ENCODE results near the gene CNNM4. TPM values are rescaled to one million over a fixed set of nuclear protein-coding genes. Genes with fewer than 3 reads are reported as not detected.

The CNNM4 gene
- total and polyA plus RNA-seq, 4 donors: 2.3 to 8.1 (median 6.0) TPM

- ATAC-seq (ENCODE audit: low FRiP score) (no peak), DNase-seq (no peak)
- Histone ChIP-seq H3K27me3 (ENCODE audit: control insufficient read depth in 1 of 2, insufficient read depth in 2 of 2, low read length in 1 of 2) (no peaks in the 10 kb centered on the region), H3K9me3 (ENCODE audit: control insufficient read depth, low read length) (no peaks in the 10 kb centered on the region), H3K36me3 (ENCODE audit: control insufficient read depth in 1 of 2, insufficient read depth in 2 of 2, low read length in 1 of 2) (peaks cover 0 to 4% of the 10 kb centered on the region in 2 donors), H3K27ac (ENCODE audit: low read depth in 1 of 2, low read length in 2 of 2) (no peak overlapping the region), H3K4me1 (ENCODE audit: control insufficient read depth in 1 of 2, insufficient read depth in 2 of 2, low read length in 2 of 2) (no peaks in the 10 kb centered on the region), H3K4me3 (ENCODE audit: low read length in 2 of 2) (no peak overlapping the region)
- 85 to 89% methylated on average over 12 of the region's 12 CpGs for WGBS, 2 donors
- intact Hi-C loops (cut with DNase I): no loop called here
These were observed 49.5 kb downstream of the CNNM4 start for GRCh38 chr2:96809951-96810782.

GRCh38 chr2:96810783-96811192 is 50.1 kb downstream of the CNNM4 start:
- H3K27me3 ChIP-seq (ENCODE audit: control insufficient read depth in 1 of 2, insufficient read depth in 2 of 2, low read length in 1 of 2): no peaks in the 10 kb centered on the region
- 91% methylated on average over 5 of the region's 5 CpGs for WGBS, 2 donors
- H3K27ac ChIP-seq (ENCODE audit: low read depth in 1 of 2, low read length in 2 of 2): no peak overlapping the region
- no peaks in the 10 kb centered on the region for H3K9me3 ChIP-seq (ENCODE audit: control insufficient read depth, low read length)
- no peak for DNase-seq
- H3K4me1 ChIP-seq (ENCODE audit: control insufficient read depth in 1 of 2, insufficient read depth in 2 of 2, low read length in 2 of 2): no peaks in the 10 kb centered on the region
- intact Hi-C loops (cut with DNase I): no loop called here
- no peak overlapping the region for H3K4me3 ChIP-seq (ENCODE audit: low read length in 2 of 2)
- ATAC-seq (ENCODE audit: low FRiP score): no peak
- H3K36me3 ChIP-seq (ENCODE audit: control insufficient read depth in 1 of 2, insufficient read depth in 2 of 2, low read length in 1 of 2): peaks cover 0 to 4% of the 10 kb centered on the region in 2 donors

- H3K27me3 ChIP-seq (ENCODE audit: control insufficient read depth in 1 of 2, insufficient read depth in 2 of 2, low read length in 1 of 2): no peaks in the 10 kb centered on the region
- intact Hi-C loops (cut with DNase I): no loop called here
- no peaks in the 10 kb centered on the region for H3K4me1 ChIP-seq (ENCODE audit: control insufficient read depth in 1 of 2, insufficient read depth in 2 of 2, low read length in 2 of 2)
- DNase-seq (no peak), ATAC-seq (ENCODE audit: low FRiP score) (no peak)
- H3K9me3 ChIP-seq (ENCODE audit: control insufficient read depth, low read length): no peaks in the 10 kb centered on the region
- H3K36me3 ChIP-seq (ENCODE audit: control insufficient read depth in 1 of 2, insufficient read depth in 2 of 2, low read length in 1 of 2): peaks cover 0 to 4% of the 10 kb centered on the region in 2 donors
- no peak overlapping the region for H3K4me3 ChIP-seq (ENCODE audit: low read length in 2 of 2)
- no peak overlapping the region for H3K27ac ChIP-seq (ENCODE audit: low read depth in 1 of 2, low read length in 2 of 2)
- 3% methylated on average over 3 of the region's 3 CpGs for WGBS, 2 donors
These were observed 51.2 kb downstream of the CNNM4 start for GRCh38 chr2:96811917-96812316.

- H3K36me3 ChIP-seq (ENCODE audit: control insufficient read depth in 1 of 2, insufficient read depth in 2 of 2, low read length in 1 of 2): peaks cover 0 to 1% of the 10 kb centered on the region in 2 donors
- DNase-seq (no peak), ATAC-seq (ENCODE audit: low FRiP score) (no peak)
- no peaks in the 10 kb centered on the region for H3K27me3 ChIP-seq (ENCODE audit: control insufficient read depth in 1 of 2, insufficient read depth in 2 of 2, low read length in 1 of 2)
- no peaks in the 10 kb centered on the region for H3K4me1 ChIP-seq (ENCODE audit: control insufficient read depth in 1 of 2, insufficient read depth in 2 of 2, low read length in 2 of 2)
- no peak overlapping the region for H3K27ac ChIP-seq (ENCODE audit: low read depth in 1 of 2, low read length in 2 of 2)
- intact Hi-C loops (cut with DNase I): no loop called here
- no peaks in the 10 kb centered on the region for H3K9me3 ChIP-seq (ENCODE audit: control insufficient read depth, low read length)
- WGBS, 2 donors: 90 to 94% methylated on average over 4 of the region's 4 CpGs
- H3K4me3 ChIP-seq (ENCODE audit: low read length in 2 of 2): no peak overlapping the region
These were observed 53.0 kb downstream of the CNNM4 start for GRCh38 chr2:96813656-96814055.

- ATAC-seq (ENCODE audit: low FRiP score) (peak; percentile 0), DNase-seq (no peak)
- H3K36me3 ChIP-seq (ENCODE audit: control insufficient read depth in 1 of 2, insufficient read depth in 2 of 2, low read length in 1 of 2): no peaks in the 10 kb centered on the region
- H3K4me3 ChIP-seq (ENCODE audit: low read length in 2 of 2): peak overlapping the region; percentile 66 to 94
- no peaks in the 10 kb centered on the region for H3K4me1 ChIP-seq (ENCODE audit: control insufficient read depth in 1 of 2, insufficient read depth in 2 of 2, low read length in 2 of 2)
- peak overlapping the region in 1 of 2 donors; percentile 11 for H3K27ac ChIP-seq (ENCODE audit: low read depth in 1 of 2, low read length in 2 of 2)
- intact Hi-C loops (cut with DNase I): loop anchor here in 1 of 2 donors (5.0 kb wide), 1 partner anchor 42 kb away; the partner anchor contains the start of gene ANKRD39
- 2% methylated on average over 40 to 60 of the region's 60 CpGs for WGBS, 2 donors
- no peaks in the 10 kb centered on the region for H3K27me3 ChIP-seq (ENCODE audit: control insufficient read depth in 1 of 2, insufficient read depth in 2 of 2, low read length in 1 of 2)
- H3K9me3 ChIP-seq (ENCODE audit: control insufficient read depth, low read length): no peaks in the 10 kb centered on the region
These were observed 54.8 kb downstream of the CNNM4 start for GRCh38 chr2:96815326-96816126.

GRCh38 chr2:96816127-96816835 is 55.6 kb downstream of the CNNM4 start, which contains the start of gene CNNM3:
Gene CNNM3, plus strand, starts transcription at chr2:96816268. Its CDS starts 10 bp downstream, at chr2:96816278.
- Histone ChIP-seq H3K27me3 (ENCODE audit: control insufficient read depth in 1 of 2, insufficient read depth in 2 of 2, low read length in 1 of 2) (no peaks in the 10 kb centered on the region), H3K36me3 (ENCODE audit: control insufficient read depth in 1 of 2, insufficient read depth in 2 of 2, low read length in 1 of 2) (no peaks in the 10 kb centered on the region), H3K9me3 (ENCODE audit: control insufficient read depth, low read length) (no peaks in the 10 kb centered on the region), H3K4me1 (ENCODE audit: control insufficient read depth in 1 of 2, insufficient read depth in 2 of 2, low read length in 2 of 2) (no peaks in the 10 kb centered on the region), H3K4me3 (ENCODE audit: low read length in 2 of 2) (peak within 1 kb of the TSS; percentile 66 to 94), H3K27ac (ENCODE audit: low read depth in 1 of 2, low read length in 2 of 2) (peak within 1 kb of the TSS in 1 of 2 donors; percentile 80)
- ATAC-seq (ENCODE audit: low FRiP score) (peak; percentile 97), DNase-seq (peak; percentile 98 to 99)
- 1% methylated on average over 66 to 103 of the region's 103 CpGs for WGBS, 2 donors
- intact Hi-C loops (cut with DNase I): loop anchor here in 1 of 2 donors (5.0 kb wide), 1 partner anchor 41 kb away; the partner anchor contains the start of gene ANKRD39

GRCh38 chr2:96816836-96817702 is 56.4 kb downstream of the CNNM4 start:
- Histone ChIP-seq H3K9me3 (ENCODE audit: control insufficient read depth, low read length) (no peaks in the 10 kb centered on the region), H3K4me1 (ENCODE audit: control insufficient read depth in 1 of 2, insufficient read depth in 2 of 2, low read length in 2 of 2) (no peaks in the 10 kb centered on the region), H3K27ac (ENCODE audit: low read depth in 1 of 2, low read length in 2 of 2) (no peak overlapping the region), H3K27me3 (ENCODE audit: control insufficient read depth in 1 of 2, insufficient read depth in 2 of 2, low read length in 1 of 2) (no peaks in the 10 kb centered on the region), H3K36me3 (ENCODE audit: control insufficient read depth in 1 of 2, insufficient read depth in 2 of 2, low read length in 1 of 2) (no peaks in the 10 kb centered on the region), H3K4me3 (ENCODE audit: low read length in 2 of 2) (peak overlapping the region; percentile 66 to 94)
- 1 to 2% methylated on average over 66 to 89 of the region's 89 CpGs for WGBS, 2 donors
- DNase-seq (peak in 1 of 2 donors; percentile 77), ATAC-seq (ENCODE audit: low FRiP score) (peak; percentile 17)
- intact Hi-C loops (cut with DNase I): loop anchor here in 1 of 2 donors (5.0 kb wide), 1 partner anchor 40 kb away; the partner anchor contains the start of gene ANKRD39
